GM19467 (cell line): ENCODE measurements around the gene AMER1.
"Not testable (repeated sequence)": the region's sequence is repeated elsewhere in the genome, so short reads cannot be mapped to it uniquely, and the experiment has no call there.

Experiments used
- ATAC-seq: cut with Tn5 transposase; IDR thresholded peaks from one replicate; pipeline ENCODE4 v1.9.1; 2021; ENCODE audit warnings: mild to moderate bottlenecking, moderate library complexity; ENCODE audit not compliant: unreplicated experiment

AMER1 gene

GRCh38 chrX:64205441-64205734 lies at the start of gene AMER1:
TSS of gene AMER1 (minus strand) at chrX:64205708. CDS start at chrX:64193286, 12,422 bp downstream.
- ATAC-seq = peak; percentile 33

GRCh38 chrX:64230123-64230970 lies 24.8 kb upstream of the AMER1 start, which contains the start of gene ASB12:
TSS of gene ASB12 (minus strand) at chrX:64230607. CDS start at chrX:64225650, 4,957 bp downstream.
- no peak for ATAC-seq

GRCh38 chrX:64229154-64229553 lies 23.6 kb upstream of the AMER1 start:
- ATAC-seq = no peak

GRCh38 chrX:64218023-64218422 lies 12.5 kb upstream of the AMER1 start:
- no peak for ATAC-seq

GRCh38 chrX:64213989-64214388 lies 8.5 kb upstream of the AMER1 start:
- ATAC-seq = not testable (repeated sequence)

- ATAC-seq = no peak
Measured at GRCh38 chrX:64206556-64207162, 1.2 kb upstream of the AMER1 start.

- ATAC-seq = peak; percentile 89
Measured at GRCh38 chrX:64205735-64206501, 410 bp upstream of the AMER1 start.

- peak; percentile 11 for ATAC-seq
Measured at GRCh38 chrX:64204701-64205440, 637 bp downstream of the AMER1 start.

GRCh38 chrX:64204252-64204651 lies 1.3 kb downstream of the AMER1 start:
- ATAC-seq = no peak

GRCh38 chrX:64202808-64203325 lies 2.6 kb downstream of the AMER1 start:
- no peak for ATAC-seq

GRCh38 chrX:64198036-64198435 lies 7.5 kb downstream of the AMER1 start:
- ATAC-seq = no peak

GRCh38 chrX:64196606-64197005 lies 8.9 kb downstream of the AMER1 start:
- ATAC-seq = no peak

GRCh38 chrX:64195862-64196261 lies 9.6 kb downstream of the AMER1 start:
- ATAC-seq = no peak

GRCh38 chrX:64192673-64193072 lies 12.8 kb downstream of the AMER1 start:
- no peak for ATAC-seq

GRCh38 chrX:64192040-64192439 lies 13.5 kb downstream of the AMER1 start:
- no peak for ATAC-seq

GRCh38 chrX:64191281-64192010 lies 14.1 kb downstream of the AMER1 start:
- ATAC-seq = no peak

- no peak for ATAC-seq
Measured at GRCh38 chrX:64190136-64190740, 15.3 kb downstream of the AMER1 start.

- ATAC-seq = no peak
Measured at GRCh38 chrX:64188901-64189300, 16.6 kb downstream of the AMER1 start.

GRCh38 chrX:64187762-64188150 lies 17.8 kb downstream of the AMER1 start:
- no peak for ATAC-seq
